DMS153 (cell line): ENCODE results near the gene NLGN2.

Experiments
- DNase-seq: peaks from one replicate; lab custom pipeline; 2025; lab: John Stamatoyannopoulos, UW

NLGN2 gene

DNA sequence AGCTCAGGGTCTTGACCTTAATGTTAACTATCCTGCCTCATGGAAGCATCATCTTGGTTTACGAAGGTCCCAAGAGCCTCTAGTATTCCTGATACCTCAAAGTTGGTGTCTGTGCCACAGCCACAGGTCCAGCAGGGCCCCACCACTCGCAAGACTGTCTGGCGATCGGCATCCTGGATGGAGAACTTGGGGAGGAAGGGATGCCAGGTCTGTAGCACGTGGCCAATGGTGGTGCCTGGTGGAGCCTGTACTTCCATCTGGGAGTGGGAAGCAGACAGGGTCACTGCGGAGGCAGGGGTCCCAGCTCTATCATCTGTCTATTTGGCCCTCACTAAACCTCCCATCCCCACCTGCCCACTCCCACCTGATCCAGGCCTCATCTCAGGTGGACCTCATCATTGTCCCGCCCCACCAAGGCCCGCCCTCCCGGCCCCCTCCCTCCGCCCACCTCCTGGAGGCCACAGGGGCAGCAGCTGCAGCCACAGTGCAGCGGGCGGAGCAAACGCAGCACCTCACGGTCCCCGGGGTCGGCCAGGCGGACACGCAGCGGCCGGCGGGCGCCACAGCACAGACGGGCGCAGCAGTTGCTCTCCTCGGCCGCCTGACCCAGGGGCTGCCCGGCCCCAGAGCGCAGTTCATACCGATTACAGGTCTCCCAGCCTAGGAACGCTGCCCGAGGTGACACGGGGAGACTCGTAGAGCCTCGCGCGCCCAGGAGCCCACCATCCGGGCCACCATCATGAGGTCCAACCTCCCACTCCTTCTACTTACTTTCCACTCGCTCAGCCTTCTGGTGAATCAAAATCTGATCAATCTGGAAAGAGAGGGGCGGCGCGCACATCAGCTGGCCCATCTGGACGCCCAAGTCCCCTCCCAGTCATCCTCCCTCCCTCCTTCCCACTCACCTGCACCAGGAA lies 14.7 kb upstream of the NLGN2 start:
- no peak for DNase-seq

- DNase-seq: no peak
These were observed 13.8 kb upstream of the NLGN2 start for GRCh38 chr17:7393613-7394451.

GRCh38 chr17:7394452-7395191 lies 13.0 kb upstream of the NLGN2 start, which contains the start of gene PLSCR3:
Gene PLSCR3, minus strand, starts transcription at chr17:7394525. Its CDS starts 415 bp downstream, at chr17:7394110.
- DNase-seq: peak; percentile 24

- no peak for DNase-seq
These were observed 11.5 kb upstream of the NLGN2 start for GRCh38 chr17:7396147-7396546.

DNA sequence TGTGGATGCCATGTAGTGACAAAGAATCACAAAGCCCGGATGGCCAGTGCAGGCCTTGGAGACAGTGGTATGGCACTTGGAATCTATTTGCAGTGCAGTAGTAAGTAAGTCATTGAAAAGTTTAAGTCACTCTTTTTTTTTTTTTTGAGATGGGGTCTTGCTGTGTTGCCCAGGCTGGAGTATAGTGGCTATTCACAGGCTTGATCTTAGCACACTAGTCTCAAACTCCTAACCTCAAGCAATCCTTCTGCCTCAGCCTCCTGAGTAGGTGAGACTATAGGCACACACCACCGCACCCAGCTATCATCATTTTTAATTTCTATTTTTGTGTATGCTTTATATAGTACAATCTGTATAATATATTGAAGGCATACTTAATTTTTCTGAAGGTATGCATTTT lies 9.0 kb upstream of the NLGN2 start:
- DNase-seq: no peak

- DNase-seq: no peak
These were observed 4.5 kb upstream of the NLGN2 start for GRCh38 chr17:7403043-7403726.

DNA sequence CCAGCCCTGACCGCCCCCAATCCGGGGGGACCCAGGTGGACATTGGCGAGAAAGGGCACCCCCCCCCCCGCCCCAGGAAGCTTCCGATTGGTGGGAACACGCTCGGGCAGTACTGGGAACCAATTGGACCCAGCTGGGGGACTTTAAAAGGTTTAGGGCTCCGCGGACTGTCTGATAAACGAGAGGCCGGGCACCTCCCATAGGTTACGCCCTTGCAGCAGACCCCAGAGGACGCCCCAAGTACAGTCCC lies 4.0 kb upstream of the NLGN2 start:
- no peak for DNase-seq

GRCh38 chr17:7403977-7404736 lies 3.5 kb upstream of the NLGN2 start, which contains the start of gene TMEM256:
Gene TMEM256, minus strand, starts transcription at chr17:7404097. Its CDS starts 13 bp downstream, at chr17:7404084.
- peak; percentile 95 for DNase-seq

DNA sequence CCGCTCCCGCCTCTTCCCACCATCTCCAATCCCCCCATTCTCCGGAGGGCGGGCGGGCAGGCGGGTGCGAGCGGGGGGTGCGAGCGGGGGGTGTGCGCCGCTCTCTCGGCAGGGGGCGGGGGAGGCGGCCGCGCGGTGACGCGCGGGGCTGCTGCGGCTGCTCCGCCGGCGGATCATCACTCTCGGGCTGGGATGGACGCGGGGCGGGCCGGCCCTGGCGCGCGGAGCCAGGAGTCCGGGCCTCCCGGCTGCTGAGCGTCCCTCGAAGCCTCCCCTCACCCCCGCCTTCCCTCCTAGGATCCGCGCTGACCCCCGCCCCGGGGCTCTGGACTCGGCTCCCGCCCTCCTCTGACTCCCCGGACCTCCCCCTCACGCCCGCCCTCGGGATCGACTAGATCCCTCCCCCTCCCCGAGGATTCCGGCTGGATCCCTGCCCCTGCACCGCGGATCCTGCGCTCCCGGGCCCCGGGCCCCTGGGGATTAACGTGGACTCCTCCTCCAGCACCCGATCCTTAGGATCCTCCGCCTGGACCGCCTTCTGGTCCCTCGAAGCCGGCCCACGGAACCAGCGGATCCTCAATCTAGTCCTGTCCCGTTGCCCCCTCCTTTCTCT lies 2.8 kb upstream of the NLGN2 start:
- no peak for DNase-seq

- DNase-seq: no peak
These were observed 2.1 kb upstream of the NLGN2 start for GRCh38 chr17:7405350-7406234.

DNA sequence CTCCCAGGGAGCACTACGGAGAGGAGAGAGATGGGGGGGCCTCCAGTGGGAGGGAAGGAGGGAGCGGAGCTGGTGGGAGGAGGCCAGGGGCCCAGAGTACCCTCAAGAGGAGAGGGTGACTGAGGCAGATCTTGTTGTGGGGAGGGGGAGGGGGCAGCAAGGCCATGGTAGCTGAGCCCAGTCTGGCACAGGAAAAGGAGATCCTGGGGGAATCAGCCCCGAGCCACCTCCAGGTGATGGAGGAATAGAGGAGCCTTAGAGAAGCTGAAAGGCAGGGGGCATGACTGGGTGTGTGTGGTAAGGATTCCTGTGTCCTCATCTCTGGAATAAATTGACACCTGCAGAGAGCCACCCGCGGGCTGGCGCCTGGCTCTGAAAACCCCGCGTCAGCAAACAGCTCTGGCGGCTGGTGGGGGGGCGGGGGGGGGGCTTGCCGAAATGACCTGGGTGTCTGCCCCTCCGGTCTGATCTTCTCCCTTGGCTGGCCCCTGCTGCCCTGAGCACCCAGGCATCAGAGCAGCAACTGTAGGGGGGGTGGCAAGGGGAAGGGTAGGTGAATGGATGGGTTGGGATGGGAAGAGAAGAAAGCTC lies 1.3 kb upstream of the NLGN2 start:
- no peak for DNase-seq

GRCh38 chr17:7407082-7407481 lies 563 bp upstream of the NLGN2 start:
- DNase-seq: no peak

GRCh38 chr17:7408252-7408727 lies 645 bp downstream of the NLGN2 start:
- no peak for DNase-seq

GRCh38 chr17:7408863-7409262 lies 1.2 kb downstream of the NLGN2 start:
- DNase-seq: no peak

- DNase-seq: no peak
These were observed 2.1 kb downstream of the NLGN2 start for GRCh38 chr17:7409716-7410115.

- no peak for DNase-seq
These were observed 3.2 kb downstream of the NLGN2 start for GRCh38 chr17:7410634-7411426.

DNA sequence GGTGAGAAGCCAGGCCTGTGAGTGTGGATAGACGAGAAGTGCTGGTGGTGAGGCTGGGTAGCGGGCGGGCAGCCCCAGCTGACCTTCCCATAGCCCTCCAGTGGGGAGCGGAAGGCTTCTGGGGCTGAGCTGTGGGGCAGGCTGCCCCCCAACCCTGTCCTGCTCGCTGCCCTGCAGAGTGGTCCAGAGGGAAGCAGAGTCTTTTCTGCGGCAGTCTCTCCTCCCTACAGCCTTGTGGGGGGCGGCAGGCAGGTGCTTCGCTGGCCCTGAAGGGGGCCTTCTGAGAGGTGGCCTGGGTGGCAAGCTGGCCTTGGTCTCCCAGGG lies 3.7 kb downstream of the NLGN2 start:
- DNase-seq: no peak

DNA sequence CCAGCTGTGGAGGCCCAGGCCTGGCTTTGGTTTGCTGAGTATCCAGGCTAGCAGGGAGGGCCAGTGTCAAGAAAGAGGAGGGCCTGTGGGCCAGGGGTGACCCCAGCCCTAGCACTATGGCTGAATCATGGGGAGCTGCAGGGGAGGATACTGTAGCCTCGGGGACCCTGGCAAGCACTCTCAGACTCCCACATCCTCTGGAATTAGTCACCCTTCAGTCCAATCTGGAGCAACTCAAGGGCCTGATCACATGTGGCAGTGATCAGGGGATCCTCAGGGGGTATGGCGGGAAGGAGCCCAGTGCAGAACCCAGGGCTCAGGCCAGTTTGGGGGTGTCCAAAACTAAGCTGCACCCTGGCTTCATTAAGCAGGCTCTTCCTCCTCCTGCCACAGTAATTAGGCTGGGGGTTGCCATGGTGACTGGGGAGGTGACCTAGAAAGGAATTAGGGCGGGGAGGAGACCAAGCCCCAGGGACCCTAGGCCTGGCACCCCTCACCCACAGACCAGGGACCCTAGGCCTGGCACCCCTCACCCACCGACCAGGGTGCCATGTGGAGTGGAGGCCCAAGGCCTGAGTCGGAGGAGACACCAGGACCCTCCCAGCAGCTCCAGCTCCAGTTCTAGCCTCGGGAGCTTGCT lies 5.8 kb downstream of the NLGN2 start:
- no peak for DNase-seq
